OCI-LY3 (cell line): ENCODE data around the gene ATF3.

Experiments used
- CTCF ChIP-seq: fragments of 200-600, 300-600 bp; sonication (generic); IDR thresholded peaks from 2 replicates; pipeline ENCODE4 v1.5.1; 2014; ENCODE audit warnings: antibody characterized with exemption, low read length, low read depth
- EZH2phosphoT487 ChIP-seq: fragments of 200-600 bp; shearing (Covaris generic); IDR thresholded peaks from 2 replicates; pipeline ENCODE4 v1.6.1; 2018; ENCODE audit warnings: antibody characterized with exemption, mixed run types, low read depth

DNA sequence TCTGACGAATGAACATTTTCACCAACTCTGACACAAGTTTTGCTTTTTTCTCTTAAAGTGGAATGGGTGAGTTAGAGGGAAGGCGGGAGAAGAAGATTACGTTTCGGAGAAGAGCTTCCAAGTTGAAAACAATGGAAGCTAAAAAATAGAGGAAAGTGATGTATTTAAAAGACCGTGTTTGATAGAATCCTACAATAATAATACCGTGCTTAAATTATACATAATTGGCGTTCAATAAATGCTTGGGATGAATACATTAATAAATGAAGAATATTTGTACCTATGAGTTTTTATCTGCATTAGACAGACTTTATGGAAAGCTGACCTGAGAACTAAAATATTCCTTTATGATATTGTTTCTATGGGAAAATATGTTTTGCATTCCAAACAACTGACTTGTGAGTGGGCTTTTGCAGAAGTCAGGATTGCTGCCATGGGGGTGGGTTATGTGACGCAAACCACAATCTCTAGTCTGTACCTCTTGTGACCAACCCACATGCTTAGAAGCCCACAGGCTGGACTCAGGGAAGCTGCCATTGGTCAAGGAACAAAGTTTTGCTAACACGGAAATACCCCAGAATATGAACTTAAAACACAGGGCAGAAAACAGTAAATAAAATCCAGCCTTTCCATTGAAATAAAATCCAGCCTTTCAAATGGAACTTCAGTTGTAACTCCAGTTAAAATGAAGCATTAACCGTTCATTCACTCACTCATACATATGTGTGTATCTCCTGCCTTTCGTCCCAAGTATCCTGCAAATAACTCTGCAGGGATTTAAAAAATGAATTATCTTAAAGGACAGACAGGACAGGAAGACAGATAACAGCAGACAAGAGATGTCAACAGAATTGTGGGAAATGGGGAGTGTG, 21.3 kb upstream of the ATF3 start:
- TF ChIP-seq CTCF (no peak), EZH2phosphoT487 (no peak)
